GM21723 (cell line): Measurements from ENCODE around the gene NRCAM.
A peak's percentile ranks its signal among the peaks of the same experiment; 100 is the strongest.

Experiments
- ATAC-seq: cut with Tn5 transposase; IDR thresholded peaks from one replicate; pipeline ENCODE4 v1.9.1; 2021; ENCODE audit warnings: mild to moderate bottlenecking, moderate library complexity; ENCODE audit not compliant: unreplicated experiment

The NRCAM gene

DNA sequence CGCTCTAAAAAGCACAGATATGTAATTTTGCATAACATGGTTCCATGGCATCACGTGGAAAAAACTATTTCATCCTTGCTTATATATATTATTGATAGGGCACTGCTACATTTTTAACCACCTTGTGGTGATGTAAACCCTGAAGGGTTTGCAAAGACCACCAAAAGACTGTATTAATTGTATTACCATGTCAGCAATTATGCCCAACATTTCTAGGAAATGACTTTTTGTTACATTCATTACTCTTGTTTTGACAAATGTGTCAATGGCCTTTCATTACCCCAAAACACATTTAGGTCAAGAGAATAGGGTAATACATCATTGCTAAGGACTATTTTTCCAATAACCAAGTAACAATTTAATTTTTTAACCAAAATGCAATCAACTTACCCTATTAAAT, 142.2 kb downstream of the NRCAM start:
- no peak for ATAC-seq

DNA sequence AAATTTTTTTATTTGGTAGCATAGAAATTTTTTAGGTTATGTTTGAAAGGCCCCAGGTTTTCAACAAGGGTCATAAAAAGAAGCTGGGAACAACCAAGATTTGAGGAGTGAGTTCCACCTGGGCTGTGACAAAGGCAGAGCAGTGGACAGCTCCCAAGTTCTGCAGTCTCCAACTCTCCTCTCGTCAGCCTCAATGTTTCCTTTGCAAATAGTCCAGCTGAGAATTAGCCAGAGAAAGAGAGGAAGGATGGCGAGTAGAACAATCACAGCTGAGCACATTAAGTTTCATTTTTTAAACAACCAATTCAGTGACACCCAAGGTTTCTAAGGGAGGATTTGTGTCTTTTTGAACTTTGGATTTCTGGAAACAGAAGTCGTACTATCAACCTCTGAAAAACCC, 143.2 kb downstream of the NRCAM start:
- ATAC-seq, result no peak

DNA sequence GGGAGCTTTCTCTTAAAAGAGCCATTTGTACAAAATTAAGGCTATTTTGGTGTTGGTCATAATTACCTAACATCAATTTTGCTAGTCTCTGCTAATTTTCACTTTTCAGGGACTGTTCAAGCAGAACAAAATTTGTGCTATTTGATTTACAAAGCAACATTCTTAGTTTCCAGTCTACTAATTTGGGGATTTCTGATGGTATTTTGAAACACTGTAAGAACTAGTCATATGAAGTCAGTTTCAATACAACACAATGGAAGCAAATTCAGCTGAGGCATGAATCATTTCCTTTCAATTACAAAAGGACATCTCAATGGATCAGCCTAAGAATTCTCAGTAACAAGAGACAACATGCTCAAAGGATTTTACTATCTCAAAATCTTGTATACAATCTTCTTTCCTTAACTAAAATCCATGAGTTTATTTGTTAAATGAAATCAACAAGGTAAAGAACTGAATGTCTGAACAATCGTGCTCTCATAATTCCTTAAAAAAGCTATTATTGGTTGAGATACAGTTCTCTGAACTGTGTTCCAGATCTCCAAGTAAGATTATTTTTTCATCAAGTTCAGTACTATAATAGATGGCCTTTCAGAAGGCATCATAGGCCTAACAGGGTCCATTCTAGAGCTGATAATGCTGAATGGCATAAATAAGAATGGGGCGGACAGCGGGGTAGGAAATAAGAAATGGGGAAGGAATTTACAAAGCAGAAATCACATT, 144.6 kb downstream of the NRCAM start:
- ATAC-seq, result peak; percentile 69

DNA sequence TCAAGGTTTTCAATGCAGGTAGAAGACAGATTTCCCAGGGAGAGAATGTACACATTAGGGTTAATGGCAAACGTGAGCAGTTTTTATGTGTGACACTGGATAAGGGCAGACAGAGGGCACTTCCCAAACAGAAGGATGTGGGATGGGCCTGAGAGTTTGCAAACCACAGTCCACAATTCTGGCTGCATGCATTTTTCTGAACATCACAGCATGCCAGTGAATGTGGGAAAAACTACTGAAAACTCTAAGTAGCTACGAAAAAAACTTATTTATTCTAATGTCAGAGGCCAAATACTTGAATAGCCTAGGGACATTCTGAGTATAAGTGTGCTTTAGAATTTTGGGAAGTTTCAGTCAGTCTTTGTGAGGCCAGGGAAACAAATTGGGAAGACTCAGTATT, 145.9 kb downstream of the NRCAM start:
- no peak for ATAC-seq

DNA sequence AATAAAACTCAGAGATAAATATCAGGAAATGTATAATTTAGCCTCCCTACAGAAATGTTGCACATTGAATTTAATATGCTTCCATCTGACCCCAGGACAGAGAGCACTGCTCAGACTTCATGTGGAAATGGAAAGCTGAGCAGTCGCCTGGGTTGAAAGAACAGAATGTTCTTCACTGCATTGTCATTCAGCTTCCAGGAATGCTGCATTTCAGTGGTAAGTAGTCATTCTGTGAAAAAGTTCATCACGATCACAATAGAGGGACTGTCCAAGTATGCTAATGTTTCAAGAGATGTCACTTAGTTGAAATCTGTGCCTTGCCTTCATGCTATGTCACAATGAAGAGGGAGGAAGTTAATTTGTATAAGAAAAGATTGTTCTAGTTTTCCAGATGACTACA, 147.3 kb downstream of the NRCAM start:
- ATAC-seq, result peak; percentile 64

DNA sequence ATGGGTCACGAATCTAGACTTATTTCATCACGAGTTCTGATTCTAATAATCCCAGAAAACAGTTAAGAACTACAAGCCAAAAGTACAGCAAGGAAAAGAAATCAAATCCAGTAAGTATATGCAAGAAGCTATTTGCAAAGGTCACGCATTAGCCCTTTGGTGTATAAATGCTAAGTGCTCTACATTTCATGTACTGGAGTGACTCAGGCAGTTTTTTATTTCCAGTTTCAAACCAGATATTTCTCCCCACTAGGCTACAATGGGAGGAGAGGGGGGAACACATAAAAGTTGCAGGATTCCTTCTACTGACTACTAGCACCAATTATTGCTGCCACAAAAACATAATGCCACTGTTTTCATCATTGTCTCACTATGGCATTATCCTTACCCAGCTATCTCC, 148.0 kb downstream of the NRCAM start:
- no peak for ATAC-seq

DNA sequence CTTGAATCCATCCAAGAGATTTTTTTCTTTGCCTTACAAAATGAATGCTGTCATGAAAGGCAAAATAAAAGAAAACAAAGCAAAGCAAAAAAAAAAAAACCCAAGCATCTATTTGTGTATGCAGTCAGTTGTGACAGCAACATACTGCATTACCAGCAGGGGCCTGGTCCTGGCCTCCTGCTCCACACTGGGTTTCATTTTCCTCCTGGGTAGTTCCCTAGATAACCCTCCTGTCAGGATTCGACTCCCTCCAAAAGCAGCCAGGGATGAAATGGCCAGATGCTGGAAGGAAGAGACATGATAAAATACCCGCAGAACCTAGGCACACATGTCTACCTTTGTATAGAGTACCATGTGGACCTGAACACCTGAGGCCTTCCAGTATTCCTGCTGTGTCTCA, 148.6 kb downstream of the NRCAM start:
- no peak for ATAC-seq

DNA sequence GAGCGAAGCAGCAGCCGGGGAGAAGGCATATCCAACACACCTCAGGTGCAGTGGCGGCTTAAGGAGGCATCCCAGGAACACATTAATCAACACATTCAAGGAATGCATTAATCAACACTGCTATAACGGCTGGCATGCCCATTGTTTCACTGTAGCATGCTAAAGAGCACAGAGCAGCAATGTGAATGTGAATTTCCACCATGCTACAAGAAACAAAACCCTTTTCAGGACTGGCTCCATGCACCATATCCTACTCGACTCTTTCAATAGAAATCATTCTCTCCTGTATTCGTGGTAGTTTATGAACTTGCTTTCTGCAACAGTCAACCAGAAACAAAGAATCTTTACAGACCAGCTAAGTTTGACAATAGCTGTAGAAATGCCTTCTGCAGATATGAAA, 149.0 kb downstream of the NRCAM start:
- ATAC-seq, result no peak

DNA sequence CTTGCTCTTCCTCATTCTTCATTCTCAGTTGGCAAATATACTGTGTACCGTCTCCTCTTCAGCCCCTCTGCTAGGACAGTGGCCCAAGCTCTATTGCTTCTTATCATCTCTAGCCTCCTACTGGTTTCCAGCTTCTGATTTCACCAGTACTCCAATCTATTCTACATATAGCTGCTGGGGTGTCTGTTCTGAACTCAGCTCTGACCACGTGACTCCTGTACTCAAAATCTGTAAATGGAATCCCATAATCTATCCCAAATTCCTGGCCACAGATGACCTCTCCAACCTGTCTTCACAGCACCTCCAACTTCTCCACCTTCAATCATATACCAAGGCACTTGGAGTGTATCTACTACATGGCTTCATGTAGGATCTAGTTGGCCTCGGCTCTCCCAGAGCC, 152.9 kb downstream of the NRCAM start:
- no peak for ATAC-seq

DNA sequence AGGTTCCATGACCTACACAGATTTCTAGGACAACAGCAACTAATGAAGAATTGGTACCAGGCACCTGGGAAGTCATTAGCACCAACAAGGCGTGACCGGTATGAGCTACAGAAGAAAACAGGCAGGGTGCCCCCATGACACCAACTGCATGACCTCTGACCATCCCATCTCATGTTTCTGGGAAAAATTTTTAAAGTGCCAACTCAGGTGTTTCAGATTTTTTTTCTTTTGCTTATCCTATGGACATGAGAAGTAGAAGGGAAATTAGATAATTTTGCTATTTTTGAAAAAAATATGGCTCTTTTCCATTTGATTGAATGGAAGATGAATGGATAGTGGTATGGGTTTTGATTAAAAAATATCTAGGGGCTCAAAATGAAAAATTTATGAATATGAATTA, 154.8 kb downstream of the NRCAM start:
- no peak for ATAC-seq

DNA sequence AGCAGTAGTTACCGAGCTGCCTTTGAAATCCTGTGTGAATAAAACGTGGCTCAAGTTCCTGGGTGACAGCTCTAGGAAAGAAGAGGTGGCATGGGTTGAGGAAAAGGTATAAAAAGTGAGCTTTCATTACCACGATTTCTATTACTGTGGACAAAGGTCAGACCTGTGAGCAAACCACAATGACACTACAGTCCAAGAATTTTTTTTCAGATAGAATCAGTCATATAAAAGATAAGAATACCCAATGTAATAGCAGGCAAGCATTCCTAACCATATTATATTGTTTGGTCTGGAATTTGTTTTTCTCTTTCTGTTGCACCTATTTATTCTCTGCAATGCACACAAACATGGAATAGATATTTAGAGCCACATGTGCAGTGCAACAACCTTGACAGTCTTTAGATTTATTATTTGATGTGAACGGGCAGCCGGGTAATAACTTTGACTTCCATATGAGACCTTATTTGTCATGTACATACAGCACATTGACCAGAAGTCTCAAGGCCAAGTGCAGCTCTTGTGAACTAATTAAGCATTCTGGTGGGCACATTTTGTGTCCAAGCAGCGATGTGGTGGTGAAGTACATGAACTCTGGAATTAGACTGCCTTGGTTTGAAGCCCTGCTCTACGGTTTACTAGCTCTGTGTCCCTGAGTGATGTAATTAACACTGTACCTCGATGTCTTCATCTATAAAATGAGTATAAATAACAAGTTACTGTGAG, 156.8 kb downstream of the NRCAM start:
- ATAC-seq, result no peak

DNA sequence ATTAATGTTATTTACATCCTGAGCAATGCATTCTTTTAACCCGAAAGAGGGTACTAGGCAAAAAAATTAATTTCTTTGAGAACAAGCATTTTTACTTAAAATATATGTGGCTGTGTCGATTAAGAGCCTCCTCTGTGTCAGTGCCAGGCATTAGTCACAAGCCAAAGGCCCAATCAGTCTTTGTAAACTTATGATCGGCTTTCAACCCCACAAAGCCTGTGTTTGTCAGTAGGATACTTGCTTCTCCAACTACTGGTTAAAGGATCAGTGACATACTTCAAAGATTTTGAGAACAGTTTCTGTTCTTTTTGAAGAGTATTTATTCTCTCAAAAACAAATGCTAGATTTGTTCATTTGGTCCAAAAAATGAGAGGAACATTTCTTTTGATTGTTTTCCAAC, 159.3 kb downstream of the NRCAM start:
- no peak for ATAC-seq

DNA sequence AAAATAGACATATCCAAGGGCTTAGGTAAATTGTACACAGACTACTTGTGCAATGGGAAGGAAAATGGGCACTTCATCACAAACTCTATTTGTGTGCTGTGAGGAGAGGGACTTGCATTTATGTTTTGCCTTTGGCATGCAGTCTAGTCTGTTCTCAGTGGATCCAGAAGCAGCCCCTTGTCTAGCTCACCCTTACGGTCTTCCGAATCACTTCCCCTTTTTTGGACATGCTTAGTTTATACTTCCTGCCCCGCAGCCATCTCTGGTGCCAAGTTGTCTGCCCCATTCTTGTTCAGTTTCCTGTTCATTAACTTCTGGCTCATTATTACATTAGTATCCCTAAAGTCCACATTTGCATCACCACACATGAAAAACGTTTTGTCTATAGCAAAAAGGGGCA, 161.6 kb downstream of the NRCAM start:
- peak; percentile 97 for ATAC-seq

DNA sequence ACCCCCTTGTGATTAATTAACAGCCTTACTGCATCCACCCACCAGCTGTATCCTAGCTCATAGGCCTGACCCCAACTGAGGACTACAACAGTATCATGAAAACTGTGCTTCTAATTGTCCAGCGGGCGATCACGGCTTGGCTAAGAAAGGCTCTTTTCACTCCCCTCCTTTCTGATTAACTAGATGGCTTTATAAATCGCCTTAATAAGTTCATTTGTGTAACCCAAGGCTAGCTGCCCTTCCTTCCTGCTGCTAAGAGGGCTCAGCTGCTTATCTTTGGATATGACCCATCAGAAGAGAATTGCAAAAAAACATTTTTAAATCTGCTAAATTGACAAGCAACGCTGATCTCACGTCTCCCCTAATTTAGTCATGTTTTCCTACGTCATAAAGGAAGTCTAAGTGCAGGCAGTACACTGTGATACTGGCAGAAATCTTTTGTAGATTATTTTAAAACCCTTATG, 163.1 kb downstream of the NRCAM start:
- no peak for ATAC-seq

DNA sequence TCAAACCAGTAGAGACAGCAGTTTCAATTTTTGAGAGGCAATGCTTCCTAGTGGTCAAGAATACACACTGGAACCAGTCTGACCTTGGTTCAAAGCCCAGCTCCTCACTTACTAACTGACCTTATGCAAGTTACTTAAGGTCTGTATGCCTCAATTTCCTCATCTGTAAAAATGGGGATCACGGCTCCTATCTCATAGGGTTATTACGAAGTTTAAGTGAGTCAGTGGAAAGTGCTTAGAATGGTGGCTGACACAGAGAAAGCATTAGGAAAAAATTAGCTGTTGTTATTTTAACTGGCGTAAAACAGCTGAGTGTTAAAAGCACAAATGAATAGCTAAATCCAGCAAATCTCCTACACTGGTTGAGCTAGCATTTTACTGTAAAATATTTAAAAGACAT, 163.7 kb downstream of the NRCAM start:
- ATAC-seq, result no peak

DNA sequence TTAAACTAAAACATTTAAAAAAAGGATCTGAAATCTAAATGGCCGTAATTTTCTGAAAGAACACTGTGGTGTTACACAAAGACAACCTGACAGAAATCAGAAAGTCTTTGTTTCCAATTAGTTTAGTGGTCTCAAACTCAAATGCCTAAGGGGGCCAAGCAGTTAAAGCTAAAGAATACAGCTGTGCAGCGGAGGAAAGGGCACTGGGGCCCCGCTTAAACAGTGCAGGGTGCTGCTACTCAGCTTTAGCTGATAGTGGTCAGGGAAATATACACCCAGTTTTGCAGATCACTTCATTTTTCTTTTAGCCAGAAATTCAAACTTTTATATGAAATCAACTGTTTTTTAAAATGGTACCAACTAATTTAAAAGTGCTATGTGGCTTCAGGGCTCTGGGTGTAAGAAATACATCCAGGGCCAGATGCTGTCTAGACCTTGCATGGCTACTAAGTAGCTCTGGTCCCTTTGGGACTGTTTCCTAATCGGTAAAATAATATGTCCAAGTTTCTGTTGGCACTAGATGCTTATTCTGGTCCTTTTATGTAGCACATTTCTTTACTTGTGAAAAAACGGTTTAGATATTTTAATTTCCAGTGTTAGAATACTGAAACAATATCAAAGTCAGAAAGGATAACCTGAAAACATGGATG, 164.3 kb downstream of the NRCAM start:
- no peak for ATAC-seq

DNA sequence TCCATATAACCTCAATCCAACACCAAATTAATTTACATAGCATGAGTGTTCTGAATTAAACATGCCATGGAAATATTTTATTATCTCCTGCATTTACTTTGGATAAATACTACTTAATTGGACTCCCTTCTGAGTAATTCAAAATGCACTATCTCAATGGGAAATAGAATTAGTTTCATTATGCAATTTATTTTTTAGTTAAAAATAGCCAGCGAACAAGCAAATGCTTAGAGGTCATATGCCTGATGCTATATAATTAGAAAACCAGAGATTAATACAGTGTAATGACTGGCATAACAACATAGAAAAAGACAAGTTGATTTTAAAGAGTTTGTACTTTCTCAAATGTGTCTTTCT, 165.1 kb downstream of the NRCAM start:
- ATAC-seq, result no peak

DNA sequence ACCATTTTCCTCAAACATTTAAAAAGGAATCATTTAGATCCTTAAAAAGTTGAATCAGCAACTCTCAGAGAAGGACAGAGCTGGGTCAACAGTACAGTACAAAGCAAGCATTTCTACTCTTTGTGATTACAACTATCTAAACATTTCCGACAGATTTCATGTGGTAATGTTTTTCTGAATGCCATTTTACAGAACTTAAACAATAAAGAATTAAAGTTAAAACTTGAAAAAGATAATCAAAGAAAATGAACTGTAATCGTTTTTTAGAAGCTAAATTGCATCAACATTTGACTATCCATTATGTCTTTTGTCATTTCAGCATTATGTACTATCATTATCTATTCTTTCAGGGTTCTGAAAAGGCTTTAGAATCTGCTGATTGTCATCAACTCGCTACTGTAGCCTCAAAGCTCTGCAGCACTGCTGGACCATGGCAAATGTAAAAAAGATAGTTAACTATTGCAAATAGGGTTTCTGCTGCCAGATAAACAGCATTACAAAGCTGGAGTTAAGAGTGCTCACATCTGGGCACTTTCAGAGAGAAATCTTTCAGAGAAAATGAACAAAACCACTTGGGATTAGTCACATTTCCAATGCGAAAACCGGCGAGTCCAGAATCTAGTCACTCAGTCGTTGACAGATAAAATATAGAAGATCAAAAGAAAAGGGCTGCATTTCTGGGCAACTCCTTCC, 165.6 kb downstream of the NRCAM start:
- ATAC-seq, result no peak

DNA sequence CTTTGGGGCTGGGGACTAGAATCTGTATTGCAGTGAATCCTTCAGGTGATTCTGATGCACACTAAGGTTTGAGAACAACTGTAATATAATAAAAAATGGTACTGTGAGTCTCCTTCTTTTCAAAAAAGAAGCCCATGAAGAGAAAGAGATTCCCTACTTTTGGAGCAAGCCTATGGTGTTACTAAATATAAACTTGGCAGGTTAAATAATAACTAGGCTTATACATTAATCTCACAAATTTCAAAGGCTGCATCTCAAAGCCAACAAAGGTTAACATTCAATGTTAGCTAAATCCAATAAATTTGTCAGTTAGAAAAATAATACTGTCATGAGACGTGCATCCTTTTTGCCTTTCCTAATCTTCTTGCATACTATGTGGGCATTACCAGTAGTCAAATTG, 166.4 kb downstream of the NRCAM start:
- ATAC-seq, result no peak

DNA sequence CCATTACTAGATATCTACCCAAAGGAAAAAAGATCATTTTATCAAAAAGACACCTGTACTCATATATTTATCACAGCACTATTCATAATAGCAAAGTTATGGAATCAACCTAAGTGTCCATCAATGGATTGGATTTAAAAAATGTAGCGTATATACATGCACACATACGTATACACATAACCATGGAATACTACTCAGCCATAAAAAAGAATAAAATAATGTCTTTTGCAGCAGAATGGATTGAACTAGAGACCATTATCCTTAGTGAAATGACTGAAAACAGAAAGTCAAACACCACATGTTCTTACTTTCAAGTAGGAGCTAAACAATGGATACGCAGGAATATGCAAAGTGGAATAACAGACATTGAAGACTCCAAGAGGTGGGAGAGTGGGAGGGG, 168.4 kb downstream of the NRCAM start:
- no peak for ATAC-seq

DNA sequence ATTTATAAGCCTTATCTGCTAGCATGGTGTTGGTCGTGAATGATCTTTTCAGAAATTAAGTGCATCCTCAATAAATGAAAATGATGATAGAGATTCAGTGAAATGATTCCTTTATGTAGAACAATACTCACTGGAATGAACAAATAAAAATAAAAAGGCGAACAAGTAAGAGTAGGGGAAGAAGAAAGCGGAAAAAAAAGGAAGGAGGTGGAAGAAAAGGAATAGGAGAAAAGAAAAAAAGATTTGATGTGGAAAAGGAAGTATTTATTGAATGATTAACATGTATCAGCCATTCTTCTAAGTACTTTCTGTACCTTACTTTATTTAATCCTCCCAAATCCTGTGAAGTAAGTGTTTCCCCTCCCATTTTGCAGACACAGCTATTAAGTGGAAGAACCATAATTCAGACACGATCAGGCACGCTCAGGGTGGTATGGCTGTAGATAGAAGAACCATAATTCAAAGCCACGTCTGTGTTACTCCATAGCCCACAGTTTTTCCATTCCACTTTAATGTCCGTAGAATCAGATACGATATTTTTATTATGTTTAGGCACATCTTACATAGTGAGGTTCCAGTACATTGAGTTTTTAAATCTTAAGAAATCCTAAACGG, 169.8 kb downstream of the NRCAM start:
- ATAC-seq, result no peak
